DND-41 (cell line): ENCODE measurements around the gene RAD17.

Experiments used
- CTCF ChIP-seq: IDR thresholded peaks from 2 replicates; pipeline ENCODE4 v1.5.1; 2012; ENCODE audit warnings: borderline replicate concordance, low read length, moderate library complexity, mild to moderate bottlenecking; ENCODE audit not compliant: poor library complexity, severe bottlenecking; ENCODE audit errors: extremely low read depth
- EZH2 ChIP-seq: IDR thresholded peaks from 3 replicates; pipeline ENCODE4 v1.6.1; 2012; ENCODE audit warnings: borderline replicate concordance, low read depth, mild to moderate bottlenecking, moderate library complexity, low read length, inconsistent platforms; ENCODE audit not compliant: severe bottlenecking

DNA sequence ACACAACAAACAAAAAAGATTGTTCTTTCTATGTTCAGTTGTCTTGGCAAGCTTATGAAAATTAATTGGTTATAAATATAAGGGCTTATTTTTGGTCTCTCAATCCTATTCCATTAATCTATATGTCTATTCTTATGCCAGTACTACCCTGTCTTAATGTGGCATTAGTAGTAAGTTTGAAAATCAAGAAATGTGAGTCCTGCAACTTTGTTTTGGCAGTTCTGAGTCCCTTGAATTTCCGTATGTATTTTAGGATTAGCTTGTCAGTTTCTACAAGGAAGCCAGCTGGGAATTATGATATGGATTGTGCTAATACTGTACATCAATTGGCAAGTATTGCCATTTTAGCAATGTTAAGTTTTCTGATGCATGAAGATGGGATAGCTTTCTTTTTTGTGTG is 26.5 kb upstream of the RAD17 start:
- TF ChIP-seq CTCF (no peak), EZH2 (no peak)
